HepG2 (cell line): ENCODE results near the gene ZNF234.
"Not testable (repeated sequence)": the region's sequence is repeated elsewhere in the genome, so short reads cannot be mapped to it uniquely, and the experiment has no call there.

Experiments
- EP300 ChIP-seq, 3 experiments: sonication (generic) in 1 of 3; formaldehyde crosslinking in 1 of 3; IDR thresholded peaks; 2 replicates each; pipeline versions ENCODE4 v1.5.1 to v1.6.1; 2011 to 2020; ENCODE audit warnings: low read depth in 2 of 3, low read length in 2 of 3, borderline replicate concordance in 1 of 3, improper control_type of control experiment in 1 of 3, mild to moderate bottlenecking in 1 of 3, missing genetic modification reagents in 1 of 3, moderate library complexity in 1 of 3
- SNAI1 ChIP-seq: sonication (generic); formaldehyde crosslinking; IDR thresholded peaks from 2 replicates; pipeline ENCODE4 v1.5.0; 2020; ENCODE audit warnings: mild to moderate bottlenecking, missing genetic modification reagents, borderline replicate concordance
- SRSF4 ChIP-seq: fragments of 200-400 bp; formaldehyde crosslinking; IDR thresholded peaks from one replicate; pipeline ENCODE4 v1.6.1; 2018; ENCODE audit warnings: mild to moderate bottlenecking, low read depth, low read length, moderate library complexity; ENCODE audit not compliant: poor library complexity, severe bottlenecking
- SSRP1 ChIP-seq: IDR thresholded peaks from 2 replicates; pipeline ENCODE4 v1.6.1; 2016; ENCODE audit warnings: control low read depth
- ZBTB8A ChIP-seq: sonication (generic); formaldehyde crosslinking; IDR thresholded peaks from 2 replicates; pipeline ENCODE4 v1.4.0; 2020; ENCODE audit warnings: mild to moderate bottlenecking, low read depth, missing genetic modification reagents, borderline replicate concordance
- ZNF274 ChIP-seq: sonication (generic); formaldehyde crosslinking; IDR thresholded peaks from 2 replicates; pipeline ENCODE4 v1.5.1; 2020; ENCODE audit warnings: mild to moderate bottlenecking, missing genetic modification reagents
- ZNF335 ChIP-seq: sonication (generic); formaldehyde crosslinking; IDR thresholded peaks from 2 replicates; pipeline ENCODE4 v1.4.0; 2020; ENCODE audit warnings: missing genetic modification reagents
- TF ChIP-seq, protein P1 (sequence below): sonication (generic); formaldehyde crosslinking; IDR thresholded peaks from 2 replicates; pipeline ENCODE4 v1.5.0; 2020; ENCODE audit warnings: mild to moderate bottlenecking, missing genetic modification reagents, moderate library complexity

DNA sequence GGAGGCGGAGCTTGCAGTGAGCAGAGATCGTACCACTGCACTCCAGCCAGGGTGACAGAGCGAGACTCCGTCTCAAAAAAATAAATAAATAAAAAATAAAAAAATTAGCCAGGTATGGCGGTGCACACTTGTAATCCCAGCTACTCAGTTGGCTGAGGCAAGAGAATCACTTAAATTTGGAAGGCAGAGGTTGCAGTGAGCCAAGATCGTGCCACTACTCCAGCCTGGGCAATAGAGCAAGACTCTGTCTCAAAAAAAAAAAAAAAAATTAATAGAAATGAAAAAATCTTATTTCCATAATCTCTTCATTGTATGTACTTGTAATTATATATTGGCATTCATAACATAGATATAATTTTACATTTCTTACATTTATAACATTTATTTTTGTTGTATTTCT, 29.3 kb downstream of the ZNF234 start:
- TF ChIP-seq, protein P1, sequence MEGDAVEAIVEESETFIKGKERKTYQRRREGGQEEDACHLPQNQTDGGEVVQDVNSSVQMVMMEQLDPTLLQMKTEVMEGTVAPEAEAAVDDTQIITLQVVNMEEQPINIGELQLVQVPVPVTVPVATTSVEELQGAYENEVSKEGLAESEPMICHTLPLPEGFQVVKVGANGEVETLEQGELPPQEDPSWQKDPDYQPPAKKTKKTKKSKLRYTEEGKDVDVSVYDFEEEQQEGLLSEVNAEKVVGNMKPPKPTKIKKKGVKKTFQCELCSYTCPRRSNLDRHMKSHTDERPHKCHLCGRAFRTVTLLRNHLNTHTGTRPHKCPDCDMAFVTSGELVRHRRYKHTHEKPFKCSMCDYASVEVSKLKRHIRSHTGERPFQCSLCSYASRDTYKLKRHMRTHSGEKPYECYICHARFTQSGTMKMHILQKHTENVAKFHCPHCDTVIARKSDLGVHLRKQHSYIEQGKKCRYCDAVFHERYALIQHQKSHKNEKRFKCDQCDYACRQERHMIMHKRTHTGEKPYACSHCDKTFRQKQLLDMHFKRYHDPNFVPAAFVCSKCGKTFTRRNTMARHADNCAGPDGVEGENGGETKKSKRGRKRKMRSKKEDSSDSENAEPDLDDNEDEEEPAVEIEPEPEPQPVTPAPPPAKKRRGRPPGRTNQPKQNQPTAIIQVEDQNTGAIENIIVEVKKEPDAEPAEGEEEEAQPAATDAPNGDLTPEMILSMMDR (CRISPR knock-in tag) = not testable (repeated sequence)
- not testable (repeated sequence) for TF ChIP-seq SSRP1 (CRISPR knock-in tag); SNAI1 (CRISPR knock-in tag); ZBTB8A; ZNF335 (CRISPR knock-in tag); SRSF4; ZNF274; EP300 (IDR thresholded peaks at IDR 0.05; ENCODE audit: low read depth in 2 of 2, low read length in 2 of 2); EP300 (CRISPR knock-in tag; IDR thresholded peaks at IDR 0.05; ENCODE audit: borderline replicate concordance)
